Esophagus muscularis mucosa (tissue), 4 donors: Measurements from ENCODE around the gene MTAP. TPM values are rescaled to one million over a fixed set of nuclear protein-coding genes. Genes with fewer than 3 reads are reported as not detected.

Source experiments
- DNase-seq: peaks from one replicate; pipeline ENCODE4 v3.0.0-alpha.2; 2017; ENCODE audit errors: extremely low spot score
- H3K27ac ChIP-seq, 4 donors: fragments of 200-600 bp; sonication (generic); replicated peaks in 1 of 4; 1 replicate in 3 of 4; 2 replicates in 1 of 4; pipeline ENCODE4 v1.5.1; 2016 to 2019; ENCODE audit warnings: mild to moderate bottlenecking in 1 of 4
- H3K27me3 ChIP-seq, 4 donors: fragments of 200-600 bp; sonication (generic); one replicate each; pipeline versions ENCODE4 v1.5.1 to v1.6.0; 2016 to 2019
- H3K36me3 ChIP-seq, 4 donors: fragments of 200-600 bp; sonication (generic); one replicate each; pipeline ENCODE4 v1.5.1; 2016 to 2019
- H3K4me1 ChIP-seq, 4 donors: fragments of 200-600 bp; sonication (generic); one replicate each; pipeline ENCODE4 v1.5.1; 2016 to 2019
- H3K4me3 ChIP-seq, 4 donors: fragments of 200-600 bp; sonication (generic); 1 replicate in 2 of 4; 2 replicates in 2 of 4; pipeline ENCODE4 v1.5.1; 2016 to 2019; ENCODE audit warnings: mild to moderate bottlenecking in 4 of 4, moderate library complexity in 1 of 4
- H3K9me3 ChIP-seq, 4 donors: fragments of 200-600 bp; sonication (generic); 1 replicate in 3 of 4; 2 replicates in 1 of 4; pipeline ENCODE4 v1.5.1; 2016 to 2019
- EP300 ChIP-seq: sonication (generic); formaldehyde crosslinking; IDR thresholded peaks from one replicate; pipeline ENCODE4 v1.6.1; 2017; ENCODE audit warnings: antibody characterized with exemption
- POLR2A ChIP-seq: fragments of 450-650 bp; IDR thresholded peaks from one replicate; pipeline ENCODE4 v1.6.1; 2017; ENCODE audit warnings: antibody characterized with exemption, moderate library complexity, mild to moderate bottlenecking, low read depth
- POLR2AphosphoS5 ChIP-seq, 2 donors: sonication (generic); formaldehyde crosslinking; IDR thresholded peaks; one replicate each; pipeline ENCODE4 v1.6.1; 2017; ENCODE audit warnings: antibody characterized with exemption in 2 of 2
- WGBS: methylation state at CpG from one replicate; pipeline ENCODE4 v1.1.5; 2018; 5-methylcytosine and 5-hydroxymethylcytosine counted together
- intact Hi-C: fragments of 100-400 bp; cut with DNase I; formaldehyde crosslinking; loops from one replicate; pipeline ENCODE4 v1.15.1; 2023
- total RNA-seq, 4 donors: library from RNA; depleted of rRNA; stranded (reverse); fragments of >200 nt; gene quantifications; one replicate each; pipeline versions ENCODE4 v1.1.0 to v1.2.1, GENCODE V29; 2016
- TF ChIP-seq, protein P1 (sequence below), 3 experiments: fragments of 200-600 bp in 2 of 3; fragments of 450-650 bp in 1 of 3; sonication (generic) in 2 of 3; IDR thresholded peaks; one replicate each; pipeline ENCODE4 v1.5.1; 2017 to 2019; ENCODE audit warnings: antibody characterized with exemption in 3 of 3, mild to moderate bottlenecking in 2 of 3, moderate library complexity in 1 of 3

MTAP gene
- total RNA-seq, 4 donors from 2014 or later, result 18.1 to 26.0 (median 22.1) TPM

DNA sequence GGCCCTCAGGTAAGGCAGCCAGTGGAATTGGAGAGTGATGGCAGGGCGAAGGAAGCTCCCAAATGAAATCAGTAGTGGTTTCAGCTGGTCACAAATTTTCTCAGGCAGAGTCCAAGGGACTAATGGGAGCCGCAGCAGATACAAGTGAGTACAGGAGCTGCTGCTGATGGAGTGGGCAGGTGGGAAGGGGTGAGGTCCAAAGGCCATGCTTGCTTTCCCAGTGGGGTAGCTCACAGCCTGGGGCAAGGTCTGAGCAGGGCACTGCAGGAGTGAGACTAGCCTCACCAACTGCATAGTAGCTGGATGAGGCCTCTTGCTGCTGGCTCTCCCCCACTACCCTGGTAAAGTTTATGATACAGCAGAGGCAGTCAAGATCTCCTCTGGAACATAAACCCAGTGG is 38.2 kb downstream of the MTAP start:
- DNase-seq, result no peak
- 74% methylated on average over 2 of the region's 2 CpGs for whole genome bisulfite sequencing

DNA sequence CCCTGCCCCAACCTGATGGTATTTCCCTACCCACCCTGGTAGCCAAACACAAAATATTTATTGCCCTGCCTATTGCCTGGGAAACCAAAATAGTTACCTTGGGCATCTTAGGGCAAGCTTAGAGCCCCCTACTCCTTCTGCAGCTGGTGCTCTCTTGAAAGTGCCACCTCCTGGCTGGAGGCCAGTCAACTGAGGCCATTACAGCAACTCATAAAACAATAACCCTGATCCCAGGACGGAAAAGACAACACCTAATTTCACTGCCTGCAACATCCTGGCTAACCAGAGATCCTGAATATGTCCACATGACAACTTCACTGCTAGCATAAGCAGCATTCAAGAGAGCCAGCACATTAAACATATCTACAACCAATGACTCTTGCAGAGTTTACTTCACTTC is 38.7 kb downstream of the MTAP start:
- DNase-seq, result no peak
- TF ChIP-seq POLR2A, result no peak
- TF ChIP-seq, protein P1, sequence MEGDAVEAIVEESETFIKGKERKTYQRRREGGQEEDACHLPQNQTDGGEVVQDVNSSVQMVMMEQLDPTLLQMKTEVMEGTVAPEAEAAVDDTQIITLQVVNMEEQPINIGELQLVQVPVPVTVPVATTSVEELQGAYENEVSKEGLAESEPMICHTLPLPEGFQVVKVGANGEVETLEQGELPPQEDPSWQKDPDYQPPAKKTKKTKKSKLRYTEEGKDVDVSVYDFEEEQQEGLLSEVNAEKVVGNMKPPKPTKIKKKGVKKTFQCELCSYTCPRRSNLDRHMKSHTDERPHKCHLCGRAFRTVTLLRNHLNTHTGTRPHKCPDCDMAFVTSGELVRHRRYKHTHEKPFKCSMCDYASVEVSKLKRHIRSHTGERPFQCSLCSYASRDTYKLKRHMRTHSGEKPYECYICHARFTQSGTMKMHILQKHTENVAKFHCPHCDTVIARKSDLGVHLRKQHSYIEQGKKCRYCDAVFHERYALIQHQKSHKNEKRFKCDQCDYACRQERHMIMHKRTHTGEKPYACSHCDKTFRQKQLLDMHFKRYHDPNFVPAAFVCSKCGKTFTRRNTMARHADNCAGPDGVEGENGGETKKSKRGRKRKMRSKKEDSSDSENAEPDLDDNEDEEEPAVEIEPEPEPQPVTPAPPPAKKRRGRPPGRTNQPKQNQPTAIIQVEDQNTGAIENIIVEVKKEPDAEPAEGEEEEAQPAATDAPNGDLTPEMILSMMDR (IDR thresholded peaks at IDR 0.05), result no peak
- TF ChIP-seq POLR2AphosphoS5 (IDR thresholded peaks at IDR 0.05), result no peak
- no peak for TF ChIP-seq EP300
- intact Hi-C loops, result no loop called here
- no peaks in the 10 kb centered on the region for H3K27me3 ChIP-seq
- no peak overlapping the region for H3K27ac ChIP-seq
- no peak overlapping the region for H3K4me3 ChIP-seq
- peaks cover 0 to 12% (median 5%) of the 10 kb centered on the region in 4 donors for H3K9me3 ChIP-seq
- peaks cover 15 to 51% (median 42%) of the 10 kb centered on the region in 4 donors for H3K36me3 ChIP-seq
- no peaks in the 10 kb centered on the region for H3K4me1 ChIP-seq
- WGBS, result 86% methylated on average over 1 of the region's 1 CpG

More for the DNA sequence above, 38.2 kb downstream of the MTAP start:
- TF ChIP-seq POLR2AphosphoS5 (IDR thresholded peaks at IDR 0.05) (no peak), EP300 (no peak), POLR2A (no peak)
- TF ChIP-seq, protein P1 (IDR thresholded peaks at IDR 0.05), result no peak
- intact Hi-C loops, result no loop called here
- Histone ChIP-seq H3K4me3 (no peak overlapping the region), H3K4me1 (no peaks in the 10 kb centered on the region), H3K27me3 (no peaks in the 10 kb centered on the region), H3K9me3 (peaks cover 0 to 7% (median 3%) of the 10 kb centered on the region in 4 donors), H3K36me3 (peaks cover 15 to 51% (median 42%) of the 10 kb centered on the region in 4 donors), H3K27ac (no peak overlapping the region)

DNA sequence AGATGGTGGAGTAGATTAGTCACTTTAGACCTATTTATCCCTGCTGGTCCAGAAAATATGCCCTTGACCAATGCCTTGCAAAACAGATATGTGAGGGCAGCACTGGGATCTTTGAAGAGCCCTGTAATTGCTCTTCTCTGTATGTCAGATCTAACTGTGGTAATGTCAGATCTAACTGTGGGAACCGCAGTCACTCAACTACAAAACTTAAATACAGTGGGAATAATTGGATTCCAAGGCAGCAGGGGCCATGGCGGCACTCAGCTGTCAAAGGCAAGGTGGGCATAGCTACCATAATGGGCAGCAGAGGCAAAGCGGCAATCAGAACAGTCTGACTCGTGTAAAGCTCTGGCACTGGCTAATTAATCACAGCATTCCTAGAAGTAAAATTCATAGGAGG is 46.2 kb downstream of the MTAP start:
- H3K36me3 ChIP-seq, result peaks cover 0 to 34% (median 6%) of the 10 kb centered on the region in 4 donors
- no peak for DNase-seq
- peaks cover 0 to 38% (median 27%) of the 10 kb centered on the region in 4 donors for H3K9me3 ChIP-seq
- WGBS, result 100% methylated on average over 4 of the region's 4 CpGs
- TF ChIP-seq POLR2AphosphoS5 (IDR thresholded peaks at IDR 0.05) (no peak), POLR2A (no peak), EP300 (no peak)
- TF ChIP-seq, protein P1 (IDR thresholded peaks at IDR 0.05), result no peak
- intact Hi-C loops, result no loop called here
- H3K4me1 ChIP-seq, result no peaks in the 10 kb centered on the region
- no peak overlapping the region for H3K27ac ChIP-seq
- no peak overlapping the region for H3K4me3 ChIP-seq
- no peaks in the 10 kb centered on the region for H3K27me3 ChIP-seq

DNA sequence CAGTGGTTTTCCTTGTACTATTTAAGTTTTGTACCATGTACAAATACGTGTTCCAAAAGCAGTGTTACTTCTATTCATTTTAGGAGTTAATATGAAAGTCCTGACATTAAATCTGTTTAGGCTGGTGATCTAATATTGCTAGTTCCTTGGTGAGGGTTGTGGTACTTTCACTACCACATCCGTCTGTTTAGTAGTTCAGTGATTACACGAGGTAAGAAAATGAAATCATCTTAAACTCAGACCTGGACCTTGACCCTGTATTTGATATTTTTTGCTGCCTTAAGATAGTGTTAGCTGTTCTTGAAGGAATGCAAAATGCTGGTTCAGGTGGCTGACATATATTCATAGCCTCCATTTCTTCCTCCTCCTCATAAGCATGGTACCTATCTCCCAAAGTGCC is 50.3 kb downstream of the MTAP start:
- no peak overlapping the region for H3K27ac ChIP-seq
- H3K36me3 ChIP-seq, result peaks cover 8 to 62% (median 23%) of the 10 kb centered on the region in 4 donors
- no peak for DNase-seq
- intact Hi-C loops, result no loop called here
- 71% methylated on average over 3 of the region's 3 CpGs for WGBS
- H3K27me3 ChIP-seq, result no peaks in the 10 kb centered on the region
- TF ChIP-seq POLR2A (no peak), EP300 (no peak), POLR2AphosphoS5 (IDR thresholded peaks at IDR 0.05) (no peak)
- TF ChIP-seq, protein P1 (IDR thresholded peaks at IDR 0.05), result no peak
- peaks cover 0 to 3% (median 0%) of the 10 kb centered on the region in 4 donors for H3K4me1 ChIP-seq
- no peak overlapping the region for H3K4me3 ChIP-seq
- peaks cover 0 to 12% (median 11%) of the 10 kb centered on the region in 4 donors for H3K9me3 ChIP-seq

DNA sequence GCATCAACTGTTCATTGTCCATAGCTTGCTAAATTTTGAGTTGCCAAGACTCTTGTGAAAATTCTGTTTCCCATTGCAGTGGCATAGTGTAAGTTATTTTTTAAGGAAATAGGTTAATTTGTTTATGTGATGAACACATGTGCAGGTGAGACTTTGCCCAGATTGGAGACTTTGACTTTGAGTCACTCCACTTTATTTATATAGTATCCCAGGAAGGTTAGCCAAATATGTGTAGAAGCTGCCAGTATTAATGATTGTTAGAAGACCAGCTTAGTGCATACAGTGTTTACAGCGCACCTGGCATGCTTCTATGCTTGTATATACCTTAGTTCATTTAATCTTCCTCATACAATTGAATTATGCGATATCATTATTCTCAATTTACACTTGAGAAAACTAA is 51.0 kb downstream of the MTAP start:
- Histone ChIP-seq H3K36me3 (peaks cover 5 to 62% (median 27%) of the 10 kb centered on the region in 4 donors), H3K4me1 (peaks cover 0 to 3% (median 0%) of the 10 kb centered on the region in 4 donors), H3K4me3 (no peak overlapping the region), H3K27me3 (no peaks in the 10 kb centered on the region), H3K27ac (no peak overlapping the region), H3K9me3 (peaks cover 0 to 6% (median 5%) of the 10 kb centered on the region in 4 donors)
- 90% methylated on average over 2 of the region's 2 CpGs for WGBS
- intact Hi-C loops, result no loop called here
- DNase-seq, result no peak
- TF ChIP-seq, protein P1 (IDR thresholded peaks at IDR 0.05), result no peak
- TF ChIP-seq EP300 (no peak), POLR2AphosphoS5 (IDR thresholded peaks at IDR 0.05) (no peak), POLR2A (no peak)
